Kidney capillary endothelial cell (primary cell): ENCODE measurements around the gene ENO2.
"Not testable (repeated sequence)": the region's sequence is repeated elsewhere in the genome, so short reads cannot be mapped to it uniquely, and the experiment has no call there.

Experiments used
- DNase-seq: peaks from one replicate; pipeline ENCODE4 v3.0.0-alpha.2; 2018; ENCODE audit warnings: low spot score

Gene ENO2

DNA sequence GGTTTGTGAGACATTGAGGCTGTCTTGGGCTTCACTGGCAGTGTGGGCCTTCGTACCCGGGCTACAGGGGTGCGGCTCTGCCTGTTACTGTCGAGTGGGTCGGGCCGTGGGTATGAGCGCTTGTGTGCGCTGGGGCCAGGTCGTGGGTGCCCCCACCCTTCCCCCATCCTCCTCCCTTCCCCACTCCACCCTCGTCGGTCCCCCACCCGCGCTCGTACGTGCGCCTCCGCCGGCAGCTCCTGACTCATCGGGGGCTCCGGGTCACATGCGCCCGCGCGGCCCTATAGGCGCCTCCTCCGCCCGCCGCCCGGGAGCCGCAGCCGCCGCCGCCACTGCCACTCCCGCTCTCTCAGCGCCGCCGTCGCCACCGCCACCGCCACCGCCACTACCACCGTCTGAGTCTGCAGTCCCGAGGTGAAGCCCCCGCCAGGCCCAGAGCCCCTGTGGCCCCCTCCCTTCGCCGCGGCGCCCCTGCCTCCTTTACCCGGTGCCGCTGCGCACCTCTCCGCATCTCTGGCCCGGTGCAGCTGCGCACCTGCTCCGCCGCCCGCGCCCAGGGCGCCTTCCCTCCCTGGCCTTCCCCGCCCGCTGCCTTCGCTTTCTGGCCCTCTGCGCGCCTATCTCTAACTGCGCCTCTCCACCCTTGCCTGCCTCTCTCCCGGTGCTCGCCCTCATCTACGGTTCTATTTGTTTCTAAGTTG is at the start of gene ENO2:
Gene ENO2, plus strand, starts transcription at position 335 of the 701 bp plus-strand sequence. CDS start 1,253 bp downstream, outside the sequence.
- no peak for DNase-seq

DNA sequence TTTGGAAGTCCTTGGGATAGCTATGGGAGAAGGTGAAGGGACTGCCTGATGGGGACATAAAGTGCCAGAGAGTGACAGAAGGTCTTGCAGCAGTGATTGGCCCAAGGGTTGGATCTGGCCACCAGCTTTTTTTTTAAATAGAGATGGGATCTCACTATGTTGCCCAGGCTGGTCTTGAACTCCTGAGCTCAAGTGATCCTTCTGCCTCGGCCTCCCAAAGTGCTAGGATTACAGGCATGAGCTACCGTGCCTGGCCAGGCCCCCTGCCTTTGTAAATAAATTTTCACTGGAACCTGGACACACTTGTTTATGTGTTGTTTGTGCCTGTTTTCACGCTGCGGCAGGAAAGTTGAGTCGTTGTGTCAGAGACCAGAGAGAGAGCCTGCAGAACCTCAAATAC is 49.1 kb upstream of the ENO2 start:
- DNase-seq = not testable (repeated sequence)

DNA sequence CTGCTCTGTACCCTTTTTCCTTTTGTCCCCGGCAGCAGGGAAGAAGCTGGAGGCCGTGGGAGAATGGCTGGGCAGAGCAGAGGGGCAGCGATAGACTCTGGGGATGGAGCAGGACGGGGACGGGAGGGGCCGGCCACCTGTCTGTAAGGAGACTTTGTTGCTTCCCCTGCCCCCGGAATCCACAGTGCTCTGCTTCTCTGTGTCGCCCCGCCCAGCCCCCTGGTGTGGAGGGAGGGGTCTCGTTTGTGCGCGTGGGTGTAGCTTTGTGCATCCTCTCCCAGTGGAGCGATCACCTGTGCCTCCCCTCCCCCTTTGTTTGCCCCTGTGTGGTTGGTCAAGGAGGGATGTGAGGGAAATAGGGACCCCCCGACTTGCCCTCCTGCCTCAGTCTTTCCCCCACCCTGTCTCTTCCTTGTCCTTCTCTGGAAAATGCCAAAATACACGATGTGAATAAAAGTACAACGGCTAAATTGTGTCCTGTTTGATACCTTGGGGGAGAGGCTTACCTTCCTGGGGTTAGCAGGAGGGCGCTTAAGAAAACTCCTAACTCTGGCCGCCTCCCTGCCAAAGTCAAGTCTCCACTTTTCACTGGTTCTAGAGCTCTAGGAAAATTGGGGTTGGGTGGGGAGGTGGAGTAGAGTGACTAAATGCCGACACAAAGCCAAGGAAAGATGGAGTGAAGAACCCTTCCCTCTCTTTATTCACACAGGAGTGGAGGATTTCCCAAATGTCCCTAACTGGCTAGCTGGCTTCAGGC is 48.0 kb upstream of the ENO2 start:
- DNase-seq = no peak

DNA sequence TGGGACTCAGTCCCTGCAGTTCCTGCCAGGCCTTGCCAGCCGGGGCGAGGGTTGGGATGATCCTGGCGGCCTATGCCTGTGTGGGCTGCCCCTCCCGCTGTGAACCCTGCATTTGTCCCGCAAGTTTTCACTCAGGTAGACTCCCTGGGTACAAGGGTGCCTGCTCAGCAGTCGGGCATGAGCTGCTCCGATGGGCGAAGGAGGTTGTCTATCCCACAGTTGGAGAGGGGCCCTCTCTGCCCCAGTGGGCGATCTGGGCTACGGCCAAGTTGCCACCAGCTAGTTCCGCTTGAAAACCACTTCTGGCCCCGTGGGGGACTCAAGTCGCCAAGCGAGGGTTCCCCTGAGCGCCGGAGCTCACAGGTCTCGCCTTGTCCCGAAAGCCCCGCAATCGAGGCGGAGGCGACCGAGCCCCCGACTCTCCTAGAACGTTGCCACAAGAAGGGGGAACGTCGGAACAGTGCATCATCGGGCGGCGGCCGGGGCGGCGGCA is 47.4 kb upstream of the ENO2 start:
- DNase-seq = no peak

DNA sequence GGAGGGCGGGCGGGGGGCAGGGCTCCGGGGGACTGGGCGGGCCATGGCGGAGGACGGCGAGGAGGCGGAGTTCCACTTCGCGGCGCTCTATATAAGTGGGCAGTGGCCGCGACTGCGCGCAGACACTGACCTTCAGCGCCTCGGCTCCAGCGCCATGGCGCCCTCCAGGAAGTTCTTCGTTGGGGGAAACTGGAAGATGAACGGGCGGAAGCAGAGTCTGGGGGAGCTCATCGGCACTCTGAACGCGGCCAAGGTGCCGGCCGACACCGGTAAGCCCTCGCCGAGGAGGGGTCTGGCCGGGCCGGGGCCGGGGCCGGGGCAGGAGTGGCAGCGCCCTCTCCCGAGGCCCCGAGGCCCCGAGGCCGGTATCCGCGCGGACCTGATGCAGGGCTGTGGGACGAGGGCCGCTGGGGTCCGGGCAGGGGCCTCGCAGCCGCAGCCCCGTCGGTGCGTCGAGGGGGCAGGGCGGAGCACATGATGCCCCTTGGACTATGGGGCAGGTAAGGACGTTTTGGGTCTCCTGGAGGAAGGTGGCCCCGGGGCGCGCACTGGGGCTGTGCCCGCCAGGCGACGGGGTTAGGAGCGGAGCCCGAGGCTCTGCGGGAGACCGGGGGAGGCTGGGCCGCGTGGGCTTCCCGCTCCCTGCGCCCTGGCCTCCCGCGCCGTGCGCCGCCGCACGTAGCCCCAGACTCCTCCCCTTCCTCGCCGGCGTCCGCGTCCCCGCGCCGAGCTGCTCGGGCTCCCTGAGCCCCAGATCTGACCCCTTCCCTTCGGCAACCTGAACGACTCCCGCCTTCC is 46.8 kb upstream of the ENO2 start, which contains the start of gene TPI1:
Gene TPI1, plus strand, starts transcription at position 119 of the 798 bp plus-strand sequence. Its CDS starts 36 bp downstream, at position 155.
- peak; percentile 80 for DNase-seq

DNA sequence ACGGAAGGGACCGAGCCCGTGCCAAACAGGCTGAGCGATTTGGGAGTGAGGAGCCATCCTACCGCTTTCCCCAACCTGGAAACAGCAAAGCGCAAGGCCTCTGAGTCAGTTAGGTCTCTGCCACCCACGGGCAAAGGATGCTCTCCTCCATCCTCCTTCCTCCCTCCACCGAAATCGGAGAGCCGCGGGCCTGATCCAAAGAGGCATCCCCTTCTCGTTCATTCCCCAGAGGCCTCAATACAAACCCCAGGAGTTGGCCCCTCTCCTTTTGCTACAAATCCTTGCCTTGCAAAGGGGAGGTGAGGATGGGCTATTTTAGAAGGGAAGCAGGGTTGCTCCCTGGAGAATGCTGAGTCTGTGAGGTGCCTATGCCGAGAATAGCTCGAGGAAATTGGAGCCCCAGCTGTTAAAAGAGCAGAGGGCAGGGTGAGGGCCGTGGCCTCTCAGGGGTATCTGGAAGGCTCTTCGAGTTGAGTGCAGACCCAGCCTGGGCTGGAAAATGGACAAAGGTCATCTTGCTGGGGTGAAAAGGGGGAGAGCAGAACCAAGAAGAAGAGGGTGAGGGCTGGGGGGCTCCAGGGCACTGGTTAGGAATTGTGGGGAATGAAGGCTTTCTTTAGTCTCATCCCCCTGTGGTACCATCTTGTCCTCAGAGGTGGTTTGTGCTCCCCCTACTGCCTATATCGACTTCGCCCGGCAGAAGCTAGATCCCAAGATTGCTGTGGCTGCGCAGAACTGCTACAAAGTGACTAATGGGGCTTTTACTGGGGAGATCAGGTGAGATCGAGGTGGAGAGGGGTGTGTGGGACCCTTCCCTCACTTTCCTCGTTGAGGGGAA is 46.0 kb upstream of the ENO2 start:
- peak; percentile 30 for DNase-seq

DNA sequence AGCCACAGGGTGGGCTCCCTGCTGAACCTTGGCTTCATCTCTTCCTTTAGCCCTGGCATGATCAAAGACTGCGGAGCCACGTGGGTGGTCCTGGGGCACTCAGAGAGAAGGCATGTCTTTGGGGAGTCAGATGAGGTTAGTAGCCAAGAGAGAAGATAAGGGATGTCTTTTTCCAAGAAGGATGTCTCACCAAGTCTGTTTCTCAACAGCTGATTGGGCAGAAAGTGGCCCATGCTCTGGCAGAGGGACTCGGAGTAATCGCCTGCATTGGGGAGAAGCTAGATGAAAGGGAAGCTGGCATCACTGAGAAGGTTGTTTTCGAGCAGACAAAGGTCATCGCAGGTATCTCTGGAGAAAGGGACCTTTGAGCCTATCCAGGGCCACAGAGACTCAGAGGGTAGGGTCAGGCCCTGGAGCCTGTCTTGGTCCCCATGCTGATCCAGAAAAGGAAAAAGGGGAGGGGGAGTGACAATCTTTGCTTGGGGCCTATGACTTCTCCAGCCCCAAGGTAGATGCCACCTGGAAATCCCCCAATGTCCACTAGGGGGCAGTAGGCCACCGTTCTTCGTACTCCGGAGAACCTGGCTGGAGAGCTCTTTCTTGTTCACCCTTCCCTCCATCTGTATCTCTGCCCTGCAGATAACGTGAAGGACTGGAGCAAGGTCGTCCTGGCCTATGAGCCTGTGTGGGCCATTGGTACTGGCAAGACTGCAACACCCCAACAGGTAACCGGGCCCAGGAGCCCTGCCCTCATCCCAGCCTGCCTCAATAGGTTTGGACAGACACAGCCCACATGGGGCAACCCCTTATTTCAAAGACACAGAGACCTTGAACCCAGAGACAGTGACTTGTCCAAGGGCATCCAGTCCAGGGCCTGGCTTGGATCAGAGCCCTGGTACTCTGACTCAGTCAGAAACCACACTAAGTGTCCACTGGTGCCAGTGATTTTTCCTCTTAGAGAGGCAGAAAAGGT is 45.0 kb upstream of the ENO2 start:
- DNase-seq = peak; percentile 53

DNA sequence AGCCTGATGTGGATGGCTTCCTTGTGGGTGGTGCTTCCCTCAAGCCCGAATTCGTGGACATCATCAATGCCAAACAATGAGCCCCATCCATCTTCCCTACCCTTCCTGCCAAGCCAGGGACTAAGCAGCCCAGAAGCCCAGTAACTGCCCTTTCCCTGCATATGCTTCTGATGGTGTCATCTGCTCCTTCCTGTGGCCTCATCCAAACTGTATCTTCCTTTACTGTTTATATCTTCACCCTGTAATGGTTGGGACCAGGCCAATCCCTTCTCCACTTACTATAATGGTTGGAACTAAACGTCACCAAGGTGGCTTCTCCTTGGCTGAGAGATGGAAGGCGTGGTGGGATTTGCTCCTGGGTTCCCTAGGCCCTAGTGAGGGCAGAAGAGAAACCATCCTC is 44.1 kb upstream of the ENO2 start:
- not testable (repeated sequence) for DNase-seq

DNA sequence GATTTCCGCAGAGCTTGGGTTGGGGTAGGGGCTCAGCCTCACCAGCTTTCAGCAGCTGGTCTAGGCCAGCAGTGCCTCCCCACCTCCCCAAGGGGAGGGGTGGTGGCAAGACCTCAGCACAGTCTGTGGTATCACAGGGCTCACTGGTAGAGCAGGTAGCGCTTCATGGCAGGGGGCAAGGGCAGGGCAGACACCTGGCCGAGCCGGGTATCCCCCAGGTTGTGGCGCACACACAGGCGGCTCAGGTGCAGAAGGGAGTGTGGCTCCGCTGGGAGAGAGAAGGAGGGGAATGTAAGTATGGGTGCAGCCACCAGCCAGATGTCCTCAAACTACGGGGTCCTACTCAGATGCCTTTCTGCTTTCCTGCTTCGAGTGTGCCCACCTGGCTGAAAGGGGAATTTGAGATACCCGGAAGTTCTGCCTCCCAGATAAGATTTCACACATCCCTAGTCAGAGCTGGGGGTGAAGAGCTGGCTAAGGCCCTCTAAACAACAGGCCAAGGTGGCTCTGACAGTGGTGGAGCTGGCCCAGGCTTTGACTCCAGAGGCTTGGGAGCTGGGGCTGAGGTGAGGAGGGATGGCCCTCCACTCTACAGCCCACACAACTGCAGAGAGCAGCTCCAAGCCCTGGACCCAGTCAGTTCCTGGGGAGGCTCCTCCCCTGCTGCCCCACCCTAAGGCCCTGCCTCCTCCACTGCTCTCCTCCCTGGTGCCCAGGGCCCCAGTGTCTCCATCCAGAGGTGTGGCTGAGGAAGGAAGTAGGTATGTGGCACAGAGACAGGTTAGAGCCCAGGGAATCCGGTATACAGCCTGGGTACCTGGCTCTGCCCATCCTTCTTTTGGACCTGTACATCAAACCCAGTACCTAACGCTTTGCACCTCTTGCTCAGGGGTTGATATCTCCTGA is 43.1 kb upstream of the ENO2 start:
- no peak for DNase-seq

DNA sequence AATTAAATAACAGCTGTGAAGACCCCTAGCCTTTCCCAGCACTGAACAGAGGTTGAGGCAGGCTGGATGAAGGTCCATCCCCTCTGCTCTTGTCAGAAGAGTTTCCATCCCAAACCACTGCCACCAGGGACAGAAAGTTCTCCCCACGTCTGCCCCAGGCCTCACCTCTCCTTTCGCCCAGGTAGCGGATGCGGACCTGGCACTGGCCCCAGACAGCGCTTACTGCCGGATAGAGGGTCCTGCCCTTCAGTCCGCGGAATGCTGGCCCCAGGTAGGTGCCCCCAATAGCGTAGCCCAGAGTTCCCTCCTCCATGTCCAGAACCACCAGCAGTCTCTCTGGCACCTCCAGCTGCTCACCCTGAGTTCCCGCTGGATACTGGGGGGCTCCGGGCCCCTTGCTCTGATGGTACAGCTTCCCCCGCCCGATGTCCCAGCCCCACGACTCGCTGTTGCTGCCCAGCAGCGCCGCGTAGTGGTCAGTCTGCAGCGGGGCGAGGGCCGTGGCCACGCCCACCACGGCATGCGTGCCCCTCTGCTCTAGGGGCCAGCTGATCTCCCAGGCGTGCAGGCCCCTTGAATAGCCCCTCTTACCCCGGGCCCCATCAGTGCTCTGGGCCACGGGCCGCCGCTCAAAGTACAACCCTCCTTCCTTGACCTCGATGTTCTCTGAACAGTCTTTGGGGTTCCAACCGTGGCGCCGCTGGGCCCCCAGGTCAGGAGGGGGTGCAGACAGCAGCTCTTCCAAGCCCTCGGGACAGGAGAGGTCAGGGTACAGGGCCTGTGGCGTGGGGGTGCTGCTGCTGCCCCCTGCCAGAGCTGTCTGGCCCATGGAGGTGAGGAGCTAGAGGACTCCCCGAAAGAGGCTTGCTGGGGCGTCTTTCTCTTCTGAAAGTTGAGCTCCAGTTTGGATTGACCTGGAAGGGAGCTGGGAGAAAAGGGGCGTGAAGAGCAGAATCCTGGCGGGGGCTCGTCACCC is 42.0 kb upstream of the ENO2 start:
- DNase-seq = peak; percentile 87

DNA sequence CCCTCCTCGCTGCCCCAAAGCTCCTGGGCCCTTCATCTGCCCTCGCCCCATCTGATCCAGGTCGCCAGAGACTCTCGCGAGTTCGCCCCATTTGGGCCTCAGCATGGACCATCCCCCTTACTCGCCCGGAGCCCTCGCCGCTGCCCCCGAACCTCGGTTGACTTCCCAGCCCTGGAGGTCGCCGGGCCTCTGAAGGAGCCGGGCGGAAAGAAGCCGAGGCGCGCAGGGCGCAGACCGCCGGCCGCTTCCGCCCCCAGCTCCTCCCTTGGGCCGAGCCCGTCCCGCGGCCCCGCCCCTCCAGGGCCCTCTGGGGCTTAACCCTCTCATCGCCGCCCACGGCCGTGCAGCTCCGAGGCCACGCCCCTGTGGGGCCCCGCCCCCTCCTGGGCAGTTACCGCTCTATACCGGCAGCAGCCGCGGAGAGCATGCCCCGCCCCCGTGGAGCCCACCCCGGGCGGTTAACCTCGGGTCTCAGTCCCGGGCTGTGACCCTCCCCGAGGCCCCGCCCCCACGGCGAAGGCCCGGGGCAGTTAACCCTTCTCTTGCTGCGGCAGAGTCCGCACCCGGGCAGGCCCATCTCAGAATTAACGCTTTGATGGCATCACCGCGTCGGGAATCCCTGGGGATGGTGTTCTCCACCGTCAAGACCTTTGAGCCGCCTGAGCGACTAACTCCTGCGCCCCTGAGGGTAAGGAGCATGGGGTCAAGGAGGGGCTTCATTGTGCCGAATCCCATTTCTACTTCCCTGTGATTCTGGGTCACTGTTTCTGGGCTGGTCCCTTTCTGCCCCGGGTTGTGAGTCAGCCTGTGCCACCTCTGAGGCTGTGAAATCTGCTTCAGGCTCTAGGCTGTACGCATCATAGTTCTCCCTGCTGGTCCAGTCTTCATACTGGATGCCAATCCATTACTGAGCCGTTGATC is 41.0 kb upstream of the ENO2 start, which contains the start of gene SPSB2:
Gene SPSB2, minus strand, starts transcription at position 210 of the 921 bp plus-strand sequence. CDS start 402 bp downstream, outside the sequence.
- peak; percentile 94 for DNase-seq

DNA sequence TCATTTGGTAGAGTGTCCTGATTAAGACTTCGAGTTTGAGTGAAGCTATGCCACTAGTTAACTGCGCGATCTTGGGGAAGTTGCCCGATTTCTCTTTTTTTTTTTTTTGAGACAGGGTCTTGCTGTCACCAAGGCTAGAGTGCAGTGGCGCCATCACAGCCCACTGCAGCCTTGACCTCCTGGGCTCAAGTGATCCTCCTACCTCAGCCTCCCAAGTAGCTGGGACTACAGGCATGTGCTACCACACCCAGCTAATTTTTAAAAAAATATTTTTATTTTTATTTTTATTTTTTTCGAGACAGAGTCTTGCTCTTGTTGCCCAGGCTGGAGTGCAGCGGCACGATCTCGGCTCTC is 40.4 kb upstream of the ENO2 start:
- DNase-seq = not testable (repeated sequence)

DNA sequence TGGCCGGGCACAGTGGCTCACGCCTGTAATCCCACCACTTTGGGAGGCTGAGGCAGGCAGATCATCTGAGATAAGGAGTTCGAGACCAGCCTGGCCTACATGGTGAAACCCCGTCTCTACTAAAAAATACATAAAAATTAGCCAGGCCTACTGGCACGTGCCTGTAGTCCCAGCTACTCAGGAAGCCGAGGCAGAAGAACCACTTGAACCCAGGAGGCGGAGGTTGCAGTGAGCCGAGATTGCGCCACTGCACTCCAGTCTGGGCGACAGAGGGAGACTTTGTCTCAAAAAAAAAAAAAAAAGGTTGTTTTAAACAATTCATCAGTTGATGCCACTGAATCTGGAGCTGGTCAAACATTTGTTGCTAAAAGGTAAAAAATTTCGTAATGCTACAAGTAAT is 34.6 kb upstream of the ENO2 start:
- DNase-seq = not testable (repeated sequence)

DNA sequence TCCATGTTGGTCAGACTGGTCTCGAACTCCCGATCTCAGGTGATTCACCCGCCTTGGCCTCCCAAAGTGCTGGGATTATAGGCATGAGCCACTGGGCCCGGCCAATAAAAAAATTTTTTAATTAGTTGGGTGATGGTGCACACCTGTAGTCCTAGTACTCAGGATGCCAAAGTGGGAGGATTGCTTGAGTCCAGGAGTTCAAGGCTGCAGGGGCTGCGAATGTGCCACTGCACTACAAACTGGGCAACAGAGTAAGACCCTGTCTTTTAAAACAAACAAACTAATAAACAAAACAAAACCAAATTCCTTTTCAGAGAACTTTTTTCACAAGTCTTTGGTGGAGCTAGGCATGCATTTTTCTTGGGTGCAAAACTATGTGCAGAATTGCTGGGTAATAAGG is 31.1 kb upstream of the ENO2 start:
- DNase-seq = no peak

DNA sequence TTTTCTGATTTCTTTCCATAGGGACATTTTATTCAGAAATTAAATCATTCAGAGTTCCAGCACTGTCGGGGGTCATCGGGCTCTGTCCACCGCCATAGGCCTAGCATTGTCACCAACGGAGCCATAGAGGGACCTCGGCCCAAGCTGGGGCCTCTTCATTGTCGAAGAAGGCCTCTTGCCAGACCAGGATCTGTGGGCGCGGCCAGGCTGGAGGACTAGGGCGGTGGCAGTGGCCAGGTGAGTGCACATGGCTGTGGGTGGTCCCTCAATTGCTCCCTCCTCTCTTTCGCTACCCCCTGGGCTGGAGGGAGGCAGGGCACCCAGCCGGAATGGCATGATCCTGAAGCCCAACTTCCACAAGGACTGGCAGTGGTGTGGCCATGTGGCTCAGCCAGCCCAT is 30.7 kb upstream of the ENO2 start:
- DNase-seq = no peak

DNA sequence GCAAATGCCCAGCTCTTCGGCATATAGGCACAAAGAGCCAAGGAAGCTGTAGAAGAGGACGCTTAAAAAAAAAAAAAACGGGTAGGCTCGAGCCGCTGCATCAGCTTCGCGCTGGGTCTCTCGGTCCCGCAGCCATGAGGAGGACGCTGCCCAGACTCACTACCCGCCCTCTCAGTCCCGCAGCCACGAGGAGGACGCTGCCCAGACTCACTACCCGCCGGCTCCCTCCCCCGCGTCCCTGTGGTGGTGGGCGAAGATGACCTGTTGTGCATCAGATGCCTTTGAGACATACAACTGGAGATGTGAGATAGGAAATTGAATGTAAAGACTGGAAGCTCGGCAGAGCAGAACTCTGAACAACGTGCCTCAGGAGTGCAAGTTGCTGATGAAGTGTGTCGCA is 29.8 kb upstream of the ENO2 start:
- DNase-seq = no peak
